SK-N-SH treated with all-trans-retinoic acid at 6 μM for 48 hours (cell line): ENCODE data around the gene GPNMB.

ENCODE experiments used
- ARNTL ChIP-seq: fragments of 450-650 bp; formaldehyde crosslinking; IDR thresholded peaks from 2 replicates; pipeline ENCODE4 v1.5.0; 2020; ENCODE audit warnings: low read depth, mild to moderate bottlenecking, moderate library complexity, borderline replicate concordance
- CREB5 ChIP-seq: fragments of 250-450 bp; sonication (Bioruptor Pico); IDR thresholded peaks from 2 replicates; pipeline ENCODE4 v1.5.1; 2020; ENCODE audit warnings: low read depth, mild to moderate bottlenecking, moderate library complexity
- CSRNP3 ChIP-seq: fragments of 250-450 bp; sonication (Bioruptor Pico); IDR thresholded peaks from 2 replicates; pipeline ENCODE4 v1.5.1; 2021; ENCODE audit warnings: mild to moderate bottlenecking, moderate library complexity
- GLIS3 ChIP-seq: fragments of 250-450 bp; sonication (Bioruptor Pico); IDR thresholded peaks from 2 replicates; pipeline ENCODE4 v1.5.0; 2020; ENCODE audit warnings: mild to moderate bottlenecking, moderate library complexity
- PATZ1 ChIP-seq: fragments of 250-450 bp; sonication (Bioruptor Pico); IDR thresholded peaks from 2 replicates; pipeline ENCODE4 v1.8.0; 2020; ENCODE audit warnings: mild to moderate bottlenecking, moderate library complexity, borderline replicate concordance
- PPARA ChIP-seq: fragments of 250-450 bp; sonication (Bioruptor Pico); IDR thresholded peaks from 2 replicates; pipeline ENCODE4 v1.5.0; 2020; ENCODE audit warnings: mild to moderate bottlenecking, borderline replicate concordance
- RARB ChIP-seq: fragments of 250-450 bp; sonication (Bioruptor Pico); IDR thresholded peaks from 2 replicates; pipeline ENCODE4 v1.8.0; 2021; ENCODE audit warnings: mild to moderate bottlenecking, moderate library complexity
- ZFP3 ChIP-seq: fragments of 250-450 bp; sonication (Bioruptor Pico); IDR thresholded peaks from 2 replicates; pipeline ENCODE4 v1.5.0; 2020; ENCODE audit warnings: mild to moderate bottlenecking, moderate library complexity
- ZNF70 ChIP-seq: fragments of 450-650 bp; formaldehyde crosslinking; IDR thresholded peaks from 2 replicates; pipeline ENCODE4 v1.5.0; 2020; ENCODE audit warnings: mild to moderate bottlenecking, moderate library complexity
- ZNF8 ChIP-seq: fragments of 450-650 bp; formaldehyde crosslinking; IDR thresholded peaks from 2 replicates; pipeline ENCODE4 v1.5.0; 2020; ENCODE audit warnings: mild to moderate bottlenecking, moderate library complexity

GRCh38 chr7:23260371-23260770 lies 13.8 kb downstream of the GPNMB start:
- TF ChIP-seq CREB5 (CRISPR knock-in tag) (no peak), RARB (CRISPR knock-in tag) (no peak), GLIS3 (CRISPR knock-in tag) (no peak), CSRNP3 (no peak), ZNF8 (CRISPR knock-in tag) (no peak), PPARA (CRISPR knock-in tag) (no peak), ZFP3 (no peak), PATZ1 (CRISPR knock-in tag) (no peak), ZNF70 (no peak), ARNTL (CRISPR knock-in tag) (no peak)
